GM19099 (cell line): ENCODE measurements around the gene OR7G2.

Source experiments
- POLR2A ChIP-seq: IDR thresholded peaks from 3 replicates; pipeline ENCODE4 v1.6.1; 2011; ENCODE audit warnings: low read depth; ENCODE audit not compliant: insufficient read length; ENCODE audit errors: extremely low read depth

OR7G2 gene

DNA sequence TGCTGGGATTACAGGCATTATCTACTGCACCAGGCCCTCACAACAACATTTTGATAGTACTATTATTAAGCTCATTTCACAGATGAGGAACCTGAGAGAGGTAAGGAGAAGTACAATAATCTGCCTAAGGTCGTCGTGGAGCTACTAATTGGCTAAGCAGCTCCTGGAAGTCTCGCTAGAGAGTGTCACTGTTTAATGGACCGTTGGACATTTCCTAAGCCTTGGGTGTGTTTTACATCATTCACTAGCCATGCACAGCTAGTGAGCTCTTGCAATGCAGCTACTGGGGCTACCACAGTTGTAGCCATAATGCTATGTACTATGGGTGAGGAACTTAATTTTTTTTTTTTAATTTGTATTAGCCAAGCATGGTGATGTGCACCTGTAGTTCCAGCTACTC is 54.4 kb downstream of the OR7G2 start:
- no peak for TF ChIP-seq POLR2A
